Keratinocyte (primary cell): ENCODE measurements around the gene SMYD3. TPM values are rescaled to one million over a fixed set of nuclear protein-coding genes. Genes with fewer than 3 reads are reported as not detected.

Experiments used
- DNase-seq: peaks from one replicate; pipeline ENCODE4 v3.0.0-alpha.2; 2011; ENCODE audit warnings: low read depth, missing footprints, low spot score
- FAIRE-seq: peaks from 2 replicates; lab custom pipeline; 2011; peaks lifted over from hg19 to GRCh38; lab: Jason Lieb, UNC
- H2AFZ ChIP-seq: 2 replicates; pipeline ENCODE4 v1.6.0; 2012; ENCODE audit warnings: low read length, control low read depth, inconsistent platforms; ENCODE audit not compliant: control insufficient read depth
- H3K27ac ChIP-seq: 2 replicates; pipeline ENCODE4 v1.5.1; 2011; ENCODE audit warnings: low read length; ENCODE audit not compliant: control insufficient read depth, insufficient read depth
- H3K27me3 ChIP-seq: 3 replicates; pipeline ENCODE4 v1.6.0; 2011; ENCODE audit warnings: low read length; ENCODE audit not compliant: control insufficient read depth, insufficient read depth; ENCODE audit errors: extremely low read depth
- H3K36me3 ChIP-seq, 2 experiments: 2 replicates in 1 of 2; 3 replicates in 1 of 2; pipeline ENCODE4 v1.5.1; 2011; ENCODE audit warnings: low read length in 2 of 2, mild to moderate bottlenecking in 1 of 2; ENCODE audit not compliant: control insufficient read depth in 2 of 2, insufficient read depth in 2 of 2; ENCODE audit errors: extremely low read depth in 1 of 2
- H3K4me1 ChIP-seq: 3 replicates; pipeline ENCODE4 v1.5.1; 2011; ENCODE audit warnings: low read length; ENCODE audit not compliant: control insufficient read depth, insufficient read depth; ENCODE audit errors: extremely low read depth
- H3K4me2 ChIP-seq: 3 replicates; pipeline ENCODE4 v1.6.0; 2011; ENCODE audit warnings: low read depth, low read length; ENCODE audit not compliant: control insufficient read depth, insufficient read depth; ENCODE audit errors: extremely low read depth
- H3K4me3 ChIP-seq, 3 experiments: fragments of 200-600 bp in 1 of 3; sonication (generic) in 1 of 3; 2 replicates in 2 of 3; 3 replicates in 1 of 3; pipeline ENCODE4 v1.5.1; 2011 to 2016; ENCODE audit warnings: low read length in 3 of 3, mild to moderate bottlenecking in 3 of 3, control low read depth in 2 of 3, inconsistent platforms in 1 of 3, low read depth in 1 of 3, mixed read lengths in 1 of 3, mixed run types in 1 of 3, moderate library complexity in 1 of 3; ENCODE audit not compliant: control insufficient read depth in 2 of 3, insufficient read depth in 2 of 3; ENCODE audit errors: extremely low read depth in 1 of 3
- H3K79me2 ChIP-seq: 2 replicates; pipeline ENCODE4 v1.6.0; 2012; ENCODE audit warnings: low read length; ENCODE audit not compliant: control insufficient read depth, insufficient read depth
- H3K9ac ChIP-seq: 3 replicates; pipeline ENCODE4 v1.6.0; 2011; ENCODE audit warnings: low read length; ENCODE audit not compliant: control insufficient read depth, insufficient read depth; ENCODE audit errors: extremely low read depth
- H3K9me1 ChIP-seq: 3 replicates; pipeline ENCODE4 v1.6.0; 2011; ENCODE audit warnings: low read length; ENCODE audit not compliant: control insufficient read depth, insufficient read depth; ENCODE audit errors: extremely low read depth
- H3K9me3 ChIP-seq: 2 replicates; pipeline ENCODE4 v1.5.1; 2012; ENCODE audit warnings: low read depth, low read length; ENCODE audit not compliant: control insufficient read depth
- H4K20me1 ChIP-seq: 3 replicates; pipeline ENCODE4 v1.6.0; 2011; ENCODE audit warnings: low read length; ENCODE audit not compliant: control insufficient read depth, insufficient read depth; ENCODE audit errors: extremely low read depth
- EZH2 ChIP-seq: IDR thresholded peaks from one replicate; pipeline ENCODE4 v1.6.1; 2012; ENCODE audit warnings: inconsistent platforms, mild to moderate bottlenecking, low read length, moderate library complexity
- dilution Hi-C: fragments of 300-500 bp; cut with MboI; formaldehyde crosslinking; loops from one replicate; pipeline ENCODE4 v1.7.0; 2020; ENCODE audit warnings: low sequenced_read_pairs; ENCODE audit not compliant: extremely low pct_ligation_motif_present
- polyA plus RNA-seq, 5 experiments: library from polyadenylated mRNA; depleted of rRNA in 3 of 5; stranded (reverse) in 3 of 5; stranded (forward) in 1 of 5; unstranded in 1 of 5; fragments of >200 nt; gene quantifications; 1 replicate in 1 of 5; 2 replicates in 3 of 5; 3 replicates in 1 of 5; pipeline versions ENCODE4 v1.2.1 to v1.2.3, GENCODE V29; 2011 to 2012; ENCODE audit warnings: missing spikeins in 2 of 5, low read depth in 1 of 5, low replicate concordance in 1 of 5
- TF ChIP-seq, protein P1 (sequence below), 3 experiments: IDR thresholded peaks in 1 of 3; conservative IDR thresholded peaks in 1 of 3; optimal IDR thresholded peaks in 1 of 3; 2 replicates in 2 of 3; 3 replicates in 1 of 3; pipeline versions ENCODE3 to v1.5.1; 2011; ENCODE audit warnings: low read length in 3 of 3, mild to moderate bottlenecking in 3 of 3, moderate library complexity in 2 of 3, control low read depth in 1 of 3, inconsistent platforms in 1 of 3; ENCODE audit not compliant: insufficient read depth in 2 of 3; ENCODE audit errors: extremely low read depth in 1 of 3

SMYD3 gene
- polyA plus RNA-seq, 1 donor (not counting 4 experiments of a cell fraction or from before 2014, with no cell fraction given), result 31.0 TPM

DNA sequence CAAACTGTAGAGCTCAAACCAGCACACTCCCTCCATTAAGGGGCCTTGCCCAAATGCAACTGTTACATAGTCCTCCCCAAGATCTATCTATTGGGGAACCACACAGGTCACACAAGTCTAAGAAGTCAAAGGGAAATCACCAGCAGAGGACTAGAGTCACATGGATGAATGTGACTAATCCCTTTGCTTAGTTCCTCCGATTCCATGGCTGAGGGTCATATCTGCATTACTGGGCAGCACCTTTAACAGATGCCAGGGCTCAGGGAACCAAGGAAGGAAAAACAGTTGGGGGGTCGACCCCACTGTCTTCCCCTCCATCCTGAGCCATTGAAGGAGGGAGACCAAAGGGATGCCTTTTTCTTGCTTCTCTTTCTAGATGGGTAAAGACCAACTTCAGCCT is 23.4 kb upstream of the SMYD3 start:
- Histone ChIP-seq H3K27me3 (no peaks in the 10 kb centered on the region), H3K27ac (no peak overlapping the region), H3K9me1 (no peaks in the 10 kb centered on the region), H3K4me3 (no peak overlapping the region), H3K9me3 (peaks cover 6% of the 10 kb centered on the region), H3K4me2 (no peak overlapping the region), H3K9ac (no peak overlapping the region), H3K79me2 (no peaks in the 10 kb centered on the region), H3K4me1 (no peaks in the 10 kb centered on the region), H3K36me3 (no peaks in the 10 kb centered on the region), H2AFZ (no peak overlapping the region), H4K20me1 (no peaks in the 10 kb centered on the region)
- TF ChIP-seq, protein P1, sequence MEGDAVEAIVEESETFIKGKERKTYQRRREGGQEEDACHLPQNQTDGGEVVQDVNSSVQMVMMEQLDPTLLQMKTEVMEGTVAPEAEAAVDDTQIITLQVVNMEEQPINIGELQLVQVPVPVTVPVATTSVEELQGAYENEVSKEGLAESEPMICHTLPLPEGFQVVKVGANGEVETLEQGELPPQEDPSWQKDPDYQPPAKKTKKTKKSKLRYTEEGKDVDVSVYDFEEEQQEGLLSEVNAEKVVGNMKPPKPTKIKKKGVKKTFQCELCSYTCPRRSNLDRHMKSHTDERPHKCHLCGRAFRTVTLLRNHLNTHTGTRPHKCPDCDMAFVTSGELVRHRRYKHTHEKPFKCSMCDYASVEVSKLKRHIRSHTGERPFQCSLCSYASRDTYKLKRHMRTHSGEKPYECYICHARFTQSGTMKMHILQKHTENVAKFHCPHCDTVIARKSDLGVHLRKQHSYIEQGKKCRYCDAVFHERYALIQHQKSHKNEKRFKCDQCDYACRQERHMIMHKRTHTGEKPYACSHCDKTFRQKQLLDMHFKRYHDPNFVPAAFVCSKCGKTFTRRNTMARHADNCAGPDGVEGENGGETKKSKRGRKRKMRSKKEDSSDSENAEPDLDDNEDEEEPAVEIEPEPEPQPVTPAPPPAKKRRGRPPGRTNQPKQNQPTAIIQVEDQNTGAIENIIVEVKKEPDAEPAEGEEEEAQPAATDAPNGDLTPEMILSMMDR (optimal IDR thresholded peaks at IDR 0.05 in 1 of 3, IDR thresholded peaks at IDR 0.05 in 1 of 3, conservative IDR thresholded peaks at IDR 0.05 in 1 of 3; ENCODE audit: extremely low read depth in 1 of 3, insufficient read depth in 2 of 3, low read length in 3 of 3), result no peak
- TF ChIP-seq EZH2, result no peak
- DNase-seq (no peak), FAIRE-seq (no peak)
- dilution Hi-C loops, result no loop called here

DNA sequence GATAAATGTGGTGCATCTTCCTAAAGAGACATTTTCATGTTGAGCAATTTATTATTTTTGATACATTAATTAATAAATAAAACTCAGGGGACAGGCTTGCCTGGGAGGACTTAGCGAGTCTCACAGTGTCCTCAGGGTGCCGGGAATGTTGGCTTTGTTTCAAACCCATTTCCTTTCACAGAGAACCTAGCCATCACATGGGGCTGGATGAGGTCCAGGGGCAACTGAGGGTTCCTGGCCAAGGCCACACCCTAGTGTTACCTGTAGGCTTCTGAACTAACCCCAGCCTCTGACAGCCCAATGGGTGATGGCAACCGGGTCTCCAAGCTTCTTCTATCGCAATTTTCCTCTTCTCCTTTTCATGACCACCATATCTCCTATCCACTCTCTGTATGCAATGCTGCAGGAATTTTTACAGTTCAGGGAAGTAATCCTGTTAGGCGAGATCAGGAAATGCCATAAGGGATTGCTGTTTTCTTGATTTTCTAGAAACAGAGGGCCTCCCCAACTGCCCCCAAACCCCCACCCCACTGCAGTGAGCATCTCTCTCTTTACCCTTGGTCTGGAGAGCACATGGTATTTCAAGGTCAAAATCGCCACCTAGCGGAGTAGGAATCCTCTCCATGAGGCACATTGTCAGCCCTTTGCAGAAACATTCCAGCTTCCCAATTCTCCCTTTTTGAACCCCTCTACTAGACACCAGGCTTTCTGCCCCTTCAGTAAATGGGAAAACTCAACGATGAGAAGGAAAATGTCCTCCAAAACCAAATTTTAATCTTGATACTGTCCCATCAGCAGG is 22.1 kb upstream of the SMYD3 start:
- Histone ChIP-seq H3K9me3 (peaks cover 6% of the 10 kb centered on the region), H3K27me3 (no peaks in the 10 kb centered on the region), H3K79me2 (no peaks in the 10 kb centered on the region), H3K4me3 (no peak overlapping the region), H2AFZ (no peak overlapping the region), H4K20me1 (no peaks in the 10 kb centered on the region), H3K27ac (no peak overlapping the region), H3K9ac (no peak overlapping the region), H3K9me1 (no peaks in the 10 kb centered on the region), H3K36me3 (no peaks in the 10 kb centered on the region), H3K4me1 (no peaks in the 10 kb centered on the region), H3K4me2 (no peak overlapping the region)
- no peak for DNase-seq
- no peak for FAIRE-seq
- TF ChIP-seq EZH2, result no peak
- TF ChIP-seq, protein P1 (optimal IDR thresholded peaks at IDR 0.05 in 1 of 3, IDR thresholded peaks at IDR 0.05 in 1 of 3, conservative IDR thresholded peaks at IDR 0.05 in 1 of 3; ENCODE audit: extremely low read depth in 1 of 3, insufficient read depth in 2 of 3, low read length in 3 of 3), result no peak
- dilution Hi-C loops, result no loop called here
